NCI-H460 (cell line): ENCODE results near the gene MARS1. TPM values are rescaled to one million over a fixed set of nuclear protein-coding genes. Genes with fewer than 3 reads are reported as not detected.

Experiments used
- DNase-seq: peaks from one replicate; pipeline ENCODE4 v3.0.0-alpha.2; 2016; ENCODE audit warnings: low read depth; ENCODE audit errors: extremely low read depth
- total RNA-seq: library from RNA; depleted of rRNA; stranded (reverse); fragments of >200 nt; shearing (Covaris generic); gene quantifications from 2 replicates; pipeline ENCODE4 v1.2.3, GENCODE V29; 2014

The MARS1 gene
- total RNA-seq, 1 experiment from 2014 or later: 346 TPM

- DNase-seq: no peak
Observed at GRCh38 chr12:57526477-57527126, 38.7 kb downstream of the MARS1 start.

DNA sequence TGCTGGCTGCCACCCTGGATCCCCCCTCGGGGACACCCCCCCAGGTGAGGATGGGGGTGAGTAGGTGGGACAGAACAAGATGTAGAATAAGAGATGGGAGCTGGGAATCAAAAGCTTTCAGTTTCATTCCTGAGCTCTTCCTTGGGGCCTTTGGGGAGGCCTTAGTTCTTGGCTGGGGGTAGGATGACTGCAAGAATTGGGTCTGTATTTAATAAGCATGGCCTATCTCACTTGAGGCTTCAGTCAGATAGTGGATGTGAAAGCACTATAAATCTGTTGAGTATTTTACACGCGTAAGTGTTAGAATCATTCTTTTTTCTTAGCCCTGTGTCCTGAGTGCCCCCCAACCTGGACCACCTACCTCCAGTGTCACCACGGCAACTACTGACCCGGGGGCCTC lies 39.3 kb downstream of the MARS1 start:
- no peak for DNase-seq

DNA sequence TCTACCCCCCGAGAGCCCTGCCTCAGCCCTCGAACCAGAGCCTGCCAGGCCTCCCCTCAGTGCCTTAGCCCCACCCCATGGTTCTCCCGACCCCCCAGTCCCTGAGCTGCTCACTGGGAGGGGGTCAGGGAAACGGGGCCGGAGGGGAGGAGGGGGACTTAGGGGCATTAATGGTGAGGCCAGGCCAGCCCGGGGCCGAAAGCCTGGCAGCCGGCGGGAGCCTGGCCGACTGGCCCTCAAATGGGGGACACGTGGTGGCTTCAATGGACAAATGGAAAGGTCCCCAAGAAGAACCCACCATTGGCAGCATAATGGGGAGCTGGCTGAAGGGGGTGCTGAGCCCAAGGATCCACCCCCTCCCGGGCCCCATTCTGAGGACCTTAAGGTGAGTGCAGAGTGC lies 40.3 kb downstream of the MARS1 start:
- no peak for DNase-seq

DNA sequence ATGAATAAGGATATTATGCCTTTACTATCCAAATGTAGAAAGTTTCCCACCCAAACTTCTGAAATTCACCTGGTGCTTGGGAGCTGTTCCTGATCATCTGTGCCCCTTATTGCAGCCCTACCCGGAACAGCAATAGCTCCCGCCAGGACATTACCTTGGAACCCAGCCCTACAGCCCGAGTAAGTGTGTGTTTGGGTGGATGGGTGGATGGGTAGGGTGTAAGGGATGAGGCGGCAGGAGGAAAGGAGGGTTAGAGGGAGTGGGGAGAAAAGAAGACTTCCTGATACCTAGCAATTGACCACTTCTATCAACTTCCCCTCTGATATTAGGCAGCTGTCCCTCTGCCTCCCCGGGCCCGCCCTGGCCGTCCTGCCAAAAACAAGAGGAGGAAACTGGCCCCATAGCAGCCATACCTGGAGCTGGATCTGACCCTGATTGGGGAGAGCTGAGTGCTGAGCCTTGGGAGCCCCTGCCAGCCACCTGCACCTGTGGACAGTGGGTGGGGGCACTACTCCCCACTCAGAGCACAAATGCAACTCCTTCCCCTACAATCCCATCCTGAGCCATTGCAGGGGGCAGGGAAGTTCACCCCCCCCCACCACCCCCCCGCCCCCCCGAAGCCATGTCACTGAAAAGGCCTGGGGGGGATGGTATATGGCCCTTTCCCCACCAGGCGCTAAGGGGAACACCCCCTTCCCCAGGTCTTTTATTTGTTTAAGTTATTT lies 41.1 kb downstream of the MARS1 start:
- no peak for DNase-seq

GRCh38 chr12:57529831-57530230 lies 42.0 kb downstream of the MARS1 start:
- no peak for DNase-seq

GRCh38 chr12:57530396-57531142 lies 42.7 kb downstream of the MARS1 start:
- no peak for DNase-seq

GRCh38 chr12:57531836-57532235 lies 44.0 kb downstream of the MARS1 start:
- no peak for DNase-seq

GRCh38 chr12:57533108-57533507 lies 45.2 kb downstream of the MARS1 start:
- DNase-seq: no peak

DNA sequence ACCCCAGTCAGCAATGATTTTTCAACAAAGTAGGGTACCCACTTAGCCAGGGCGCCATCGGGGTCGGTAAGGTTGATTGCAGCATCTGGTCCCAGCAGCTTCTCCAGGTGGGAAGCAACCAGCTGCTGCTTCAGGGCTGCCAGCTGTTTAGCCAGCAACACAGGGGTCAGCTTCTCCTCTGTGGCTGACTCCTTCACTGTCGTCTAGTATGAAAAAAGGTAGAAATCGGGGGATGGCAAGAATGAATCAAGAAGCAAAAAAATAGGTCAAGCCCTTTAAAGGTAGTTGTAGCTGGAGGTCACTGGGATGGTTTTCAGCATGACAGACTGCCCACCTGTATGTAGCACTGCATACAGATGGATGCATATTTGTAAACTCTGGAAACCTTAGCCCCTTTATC lies 46.4 kb downstream of the MARS1 start:
- no peak for DNase-seq

GRCh38 chr12:57534991-57535543 lies 47.2 kb downstream of the MARS1 start:
- no peak for DNase-seq

DNA sequence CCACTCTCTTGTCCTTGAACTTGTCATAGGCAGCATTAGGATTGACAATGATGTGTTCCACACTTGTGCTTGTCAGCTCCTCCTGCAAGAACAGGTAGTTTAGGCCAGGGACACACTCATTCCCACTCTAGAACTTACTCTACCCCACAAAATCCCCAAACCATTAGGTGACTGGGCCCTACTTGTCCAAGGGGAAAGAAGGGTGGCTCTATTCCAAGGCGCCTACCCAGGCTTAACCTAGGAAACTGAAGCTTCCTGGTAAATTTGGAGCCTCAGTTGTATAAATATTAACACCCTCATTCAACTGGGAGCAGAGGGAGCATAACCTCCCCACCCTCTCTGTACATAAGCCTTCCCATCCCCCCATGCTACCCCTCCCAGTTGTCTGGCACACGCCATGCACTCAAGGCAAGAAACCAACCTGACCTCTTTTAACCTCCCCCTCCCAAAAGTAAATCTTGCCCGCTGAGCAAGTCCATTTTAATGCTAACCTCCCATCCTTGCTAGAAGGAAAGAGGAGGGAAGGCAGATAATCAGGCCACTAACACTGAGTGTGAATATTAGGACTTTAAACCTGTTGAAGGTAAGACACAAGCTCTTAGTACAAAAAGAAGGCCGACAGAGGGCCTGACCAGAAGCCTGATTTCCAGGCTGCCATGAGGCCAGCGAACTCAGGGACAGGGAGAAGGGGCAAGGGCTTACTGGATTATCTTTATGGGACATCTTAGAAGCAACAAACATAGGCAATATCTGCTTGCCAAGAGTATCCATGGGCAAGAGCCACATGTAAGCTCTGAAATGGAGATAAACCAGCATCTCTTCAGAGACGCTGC lies 48.1 kb downstream of the MARS1 start:
- DNase-seq: no peak

DNA sequence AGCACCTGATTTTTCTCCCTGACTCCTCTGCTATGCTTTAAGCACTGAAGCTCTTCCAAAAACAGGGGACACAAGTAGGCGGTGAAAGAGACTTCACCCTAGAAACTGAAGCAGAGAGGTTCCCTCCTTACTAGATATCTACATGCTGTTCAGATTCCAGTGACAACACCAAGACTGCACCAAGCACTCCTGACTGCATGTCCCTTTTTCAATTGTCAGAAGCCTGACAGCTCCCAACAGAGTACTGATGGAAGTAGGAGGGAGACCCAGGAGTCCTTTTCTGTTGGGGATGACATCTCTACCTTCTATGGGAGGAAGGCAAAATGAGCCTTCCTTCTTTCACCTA lies 48.7 kb downstream of the MARS1 start:
- DNase-seq: no peak

- DNase-seq: no peak
Observed at GRCh38 chr12:57539134-57539768, 51.4 kb downstream of the MARS1 start.

GRCh38 chr12:57541001-57541400 lies 53.1 kb downstream of the MARS1 start:
- DNase-seq: no peak

- no peak for DNase-seq
Observed at GRCh38 chr12:57541717-57542116, 53.8 kb downstream of the MARS1 start.

GRCh38 chr12:57543581-57543980 lies 55.7 kb downstream of the MARS1 start:
- no peak for DNase-seq

- DNase-seq: no peak
Observed at GRCh38 chr12:57545809-57546437, 58.1 kb downstream of the MARS1 start.

DNA sequence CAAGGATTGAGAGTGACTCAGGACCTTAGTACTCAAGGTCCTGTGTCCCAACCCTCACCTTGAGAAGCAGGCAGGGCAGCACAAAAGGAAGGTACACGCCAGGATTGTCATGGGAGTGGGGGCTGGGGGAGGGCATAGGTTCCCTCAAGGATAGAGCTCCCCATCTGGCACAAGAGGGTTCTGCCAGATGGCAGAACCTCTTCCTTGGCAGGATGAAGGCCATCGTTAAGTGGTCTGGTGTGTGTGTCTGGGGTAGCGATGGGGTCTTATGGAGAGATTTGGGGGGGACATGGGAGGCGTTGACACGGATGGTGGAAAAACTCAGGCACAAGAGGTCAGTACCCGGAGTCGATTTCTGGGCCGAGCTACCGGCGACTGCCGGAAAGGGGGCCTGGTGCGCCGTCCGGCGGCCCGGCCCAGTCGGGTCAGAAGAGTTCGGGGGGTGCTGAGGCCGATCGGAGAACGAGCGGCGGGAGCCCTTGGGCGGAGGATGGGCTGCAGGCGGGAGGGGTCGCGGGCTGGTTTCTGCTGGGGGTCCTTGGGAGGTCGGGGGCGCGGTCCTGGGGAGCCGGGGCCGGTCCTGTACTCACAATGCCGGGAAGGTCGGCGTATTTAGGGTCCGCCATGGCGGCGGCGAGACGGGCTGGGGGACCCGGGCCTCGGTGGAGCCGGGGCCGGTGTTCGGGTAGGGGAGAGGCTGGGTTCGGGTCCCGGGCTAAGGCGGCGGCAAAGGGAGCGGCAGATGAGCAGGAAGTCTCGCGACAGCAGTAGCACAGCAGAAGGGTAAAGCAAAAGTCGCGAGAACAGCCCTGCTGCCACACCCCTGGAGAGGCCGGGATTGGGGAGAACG lies 58.8 kb downstream of the MARS1 start, which contains the start of gene DCTN2:
DCTN2 (minus strand) TSS at position 755 of the 850 bp plus-strand sequence; CDS start at position 626, 129 bp downstream.
- DNase-seq: peak; percentile 98
